ENCODE measurements around the gene PALD1.
"Not testable (repeated sequence)": the region's sequence is repeated elsewhere in the genome, so short reads cannot be mapped to it uniquely, and the experiment has no call there.

The PALD1 gene

GRCh38 chr10:70592746-70593512 lies 114.4 kb downstream of the PALD1 start:
- DNase-seq, result no peak

- no peak for DNase-seq
Measured at GRCh38 chr10:70593513-70593890, 114.9 kb downstream of the PALD1 start.

DNA sequence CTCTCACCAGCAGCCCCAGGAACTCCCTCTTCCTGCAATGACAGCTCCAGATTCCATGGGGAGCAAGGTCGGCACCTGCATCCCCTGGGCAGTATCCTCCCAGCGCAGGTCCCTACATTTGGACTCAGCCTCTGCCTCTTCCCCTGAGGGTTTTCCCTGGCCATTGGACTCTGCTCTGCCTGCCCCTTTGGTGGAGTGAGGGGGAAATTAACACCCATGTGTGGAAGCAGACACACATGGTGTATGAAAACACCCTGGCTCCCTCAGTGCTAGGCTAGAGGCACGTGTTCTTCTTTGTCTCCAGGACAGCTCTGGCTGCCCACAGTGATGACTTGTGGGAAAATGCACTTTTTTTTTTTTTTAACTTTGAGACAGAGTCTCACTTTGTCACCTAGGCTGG lies 115.6 kb downstream of the PALD1 start:
- DNase-seq, result no peak

DNA sequence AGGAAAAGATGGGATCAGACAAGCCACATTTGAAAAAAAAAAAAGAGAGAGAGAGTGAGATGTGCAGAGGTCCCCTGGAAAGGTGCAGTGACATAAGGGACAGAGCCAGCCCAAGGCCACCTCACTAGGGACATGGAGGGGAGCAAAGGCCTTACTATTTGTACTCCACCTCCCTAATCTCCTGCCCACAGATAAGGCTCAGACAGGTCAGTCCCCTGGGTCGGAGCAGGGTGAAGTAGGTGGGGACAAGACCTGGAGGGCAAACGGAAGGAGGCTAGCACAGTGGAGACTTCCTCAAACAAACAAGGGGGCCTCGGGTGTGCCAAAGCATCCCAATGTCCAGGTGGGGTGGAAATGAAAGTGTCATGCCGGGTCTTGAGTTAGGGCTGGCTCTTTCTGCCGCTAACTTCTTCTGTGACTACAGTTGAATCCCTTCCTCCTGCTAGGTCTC lies 117.0 kb downstream of the PALD1 start:
- DNase-seq, result no peak

- DNase-seq, result no peak
Measured at GRCh38 chr10:70596110-70596798, 117.7 kb downstream of the PALD1 start.

DNA sequence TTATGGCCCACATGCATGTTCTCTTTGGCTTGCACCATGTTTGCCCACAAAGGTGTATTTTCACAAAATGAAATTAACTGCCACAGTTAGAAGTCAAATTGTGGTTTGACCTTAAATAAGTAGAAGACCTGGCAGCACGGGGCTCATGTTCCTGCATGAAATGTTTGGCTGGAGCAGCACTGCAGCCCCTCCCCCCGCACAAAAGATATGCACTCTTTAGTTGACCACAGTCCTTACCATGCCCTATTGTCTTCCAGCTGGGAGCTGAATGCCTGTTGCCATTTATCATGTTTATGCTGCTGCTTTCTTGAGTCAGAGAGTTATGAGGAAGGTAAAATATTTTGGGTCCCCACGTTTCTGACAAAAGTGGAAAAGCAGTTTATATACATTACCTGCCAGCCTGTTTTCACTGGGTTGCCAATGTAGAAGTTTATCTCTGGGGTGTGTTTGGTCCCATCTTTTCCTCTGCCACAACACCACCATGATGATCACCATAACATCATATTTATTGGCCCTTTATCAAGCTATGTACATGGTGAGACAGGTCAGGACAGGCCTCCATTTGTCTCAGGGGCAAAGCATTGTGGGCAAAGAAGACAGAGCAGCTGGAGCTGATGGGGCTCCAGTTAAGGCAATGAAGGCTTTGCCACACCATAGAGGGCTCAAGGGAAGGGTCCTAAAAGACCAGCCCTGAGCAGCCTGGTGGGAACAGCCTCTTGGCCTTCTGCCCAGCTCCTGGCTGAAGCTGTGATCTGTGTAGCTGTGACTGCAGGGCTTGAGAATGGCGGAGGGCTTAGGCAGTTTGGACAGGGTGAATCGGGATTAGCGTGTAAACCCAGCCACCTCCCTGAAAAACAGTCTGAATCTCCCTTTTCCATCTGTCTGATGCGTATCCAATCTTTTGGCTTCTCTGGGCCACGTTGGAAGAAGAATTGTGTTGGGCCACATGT lies 118.6 kb downstream of the PALD1 start:
- DNase-seq, result no peak

DNA sequence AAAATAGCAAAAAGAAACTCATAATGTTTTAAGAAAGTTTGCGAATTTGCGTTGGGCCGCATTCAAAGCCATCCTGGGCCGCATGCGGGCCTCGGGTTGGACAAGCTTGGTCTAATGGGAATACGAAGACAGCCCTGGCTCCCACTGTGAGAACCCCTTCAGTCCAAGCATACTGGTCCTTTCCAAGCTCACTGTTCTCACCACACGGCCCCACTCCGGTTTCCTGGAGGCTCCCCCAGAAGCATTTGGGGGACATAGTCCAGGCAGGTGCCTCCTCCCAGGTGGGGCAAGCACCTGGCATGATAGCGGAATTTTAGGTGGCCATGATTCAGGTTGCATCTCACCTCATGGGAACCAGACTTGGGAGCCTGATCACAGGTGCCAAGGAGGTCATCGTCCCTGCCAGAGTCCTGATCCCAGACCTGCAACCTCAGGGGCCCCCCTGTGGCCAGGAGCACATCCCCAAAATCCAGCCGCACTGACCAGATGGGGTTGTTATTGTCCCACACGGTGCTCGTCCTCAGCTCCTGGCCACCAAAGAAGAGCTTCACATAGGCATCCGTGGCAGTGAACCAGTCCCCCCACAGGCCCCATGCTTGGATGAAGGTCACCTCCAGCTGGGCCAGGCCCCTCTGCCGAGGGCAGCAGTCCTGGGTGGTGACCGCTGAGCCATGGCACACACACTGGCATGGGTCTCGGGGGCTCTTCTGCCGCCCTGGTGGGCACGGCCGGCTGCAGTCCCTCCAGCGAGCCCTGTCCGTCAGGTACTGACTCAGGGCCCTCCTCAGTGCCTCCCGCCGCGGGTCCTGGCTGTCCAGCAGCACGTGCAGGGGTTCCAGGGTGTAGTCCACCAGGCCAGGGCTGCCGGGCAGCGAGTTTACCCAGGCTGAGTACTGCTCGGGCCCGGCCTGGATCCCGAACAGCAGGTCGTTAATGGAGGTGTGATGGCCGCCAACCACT lies 119.6 kb downstream of the PALD1 start:
- DNase-seq, result no peak

- no peak for DNase-seq
Measured at GRCh38 chr10:70598857-70599295, 120.3 kb downstream of the PALD1 start.

DNA sequence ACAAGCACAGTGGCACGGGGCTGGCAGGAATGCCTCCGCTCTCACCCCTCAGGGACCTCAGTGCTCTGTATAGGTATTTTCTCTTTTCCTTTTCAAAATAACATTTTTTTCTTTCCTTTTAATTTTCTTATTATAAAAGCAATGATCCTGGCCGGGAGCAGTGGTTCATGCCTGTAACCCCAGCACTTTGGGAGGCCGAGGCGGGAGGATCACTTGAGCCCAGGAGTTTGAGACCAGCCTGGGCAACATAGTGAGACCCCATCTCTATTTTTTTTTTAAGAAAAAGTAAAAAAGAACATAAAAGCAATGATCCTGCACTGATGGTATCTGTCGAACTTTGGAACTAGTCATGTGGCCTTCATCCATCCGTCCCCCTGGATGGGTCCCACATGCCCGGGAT lies 120.8 kb downstream of the PALD1 start:
- no peak for DNase-seq

DNA sequence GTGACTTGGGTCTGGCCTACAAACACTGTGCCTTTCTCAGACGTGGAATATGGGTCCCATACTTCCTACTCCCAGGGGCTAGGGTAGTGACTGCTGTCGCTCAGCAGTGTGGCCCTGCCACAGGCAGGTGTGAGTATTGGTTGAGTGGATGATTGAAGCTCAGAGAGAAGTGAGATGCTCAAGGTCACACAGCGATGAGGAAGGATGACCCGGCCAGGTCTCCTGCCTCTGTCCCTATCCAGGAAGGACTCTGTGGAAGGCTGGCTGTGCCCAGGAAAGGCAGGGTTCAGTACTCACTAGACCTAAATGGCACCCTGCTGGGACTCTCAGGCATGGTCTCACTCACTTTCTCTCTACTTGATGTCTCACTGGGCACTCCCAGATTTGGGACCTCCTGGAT lies 121.2 kb downstream of the PALD1 start:
- DNase-seq, result no peak

- no peak for DNase-seq
Measured at GRCh38 chr10:70600512-70601395, 122.2 kb downstream of the PALD1 start.

DNA sequence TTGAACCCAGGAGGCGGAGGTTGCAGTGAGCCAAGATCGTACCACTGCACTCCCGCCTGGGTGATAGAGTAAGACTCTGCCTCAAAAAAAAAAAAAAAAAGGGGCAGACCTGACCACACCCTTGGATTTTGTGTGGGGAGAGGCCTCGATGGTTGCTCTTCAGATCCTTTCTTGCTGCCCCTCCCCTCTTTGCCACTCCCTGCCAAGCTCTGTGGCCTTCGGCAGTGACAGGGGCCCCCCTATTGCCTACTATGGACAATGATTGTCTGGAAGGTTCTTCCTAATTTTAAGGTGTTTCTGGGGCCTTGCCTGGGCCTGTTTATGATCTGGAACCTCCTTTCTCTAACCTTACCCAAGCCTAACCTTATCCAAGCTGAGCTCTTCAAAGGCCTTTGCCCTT lies 123.2 kb downstream of the PALD1 start:
- no peak for DNase-seq

DNA sequence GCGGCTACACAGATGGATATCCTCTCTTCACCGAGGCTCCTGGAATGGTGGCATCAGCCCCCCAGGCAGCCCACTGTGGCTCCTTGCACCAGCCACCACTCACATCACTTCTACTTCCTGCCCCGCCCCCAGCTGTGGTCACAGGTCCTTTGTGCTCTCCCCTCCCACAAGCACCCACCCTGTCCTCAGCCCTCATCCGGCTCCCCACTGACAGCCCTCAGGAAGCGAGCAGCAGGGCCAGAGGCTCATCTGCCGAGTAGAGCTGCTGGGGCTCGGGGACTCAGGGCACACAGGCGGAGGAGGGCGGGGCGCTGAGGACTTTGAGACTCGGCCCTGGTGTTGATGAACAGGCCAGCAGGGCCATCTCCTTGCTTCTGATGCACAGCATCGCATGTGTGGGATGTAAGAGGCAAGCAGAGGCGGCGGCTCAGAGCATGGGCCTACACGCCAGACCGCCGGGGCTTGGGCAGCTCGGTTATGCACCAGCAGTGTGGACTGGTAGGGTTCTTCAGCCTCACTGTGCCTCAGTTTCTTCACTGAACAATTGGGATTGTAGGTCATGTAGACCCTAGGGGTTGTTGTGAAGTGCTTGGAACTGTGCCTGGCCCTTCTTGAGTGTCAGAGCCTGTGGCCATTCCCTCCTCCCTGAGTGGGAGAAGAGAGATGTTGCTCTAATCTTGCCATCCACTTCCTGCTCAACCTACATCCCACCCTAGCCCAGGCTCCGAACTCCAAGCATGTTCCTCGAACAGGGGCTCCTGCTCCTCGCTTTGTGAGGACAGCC lies 124.3 kb downstream of the PALD1 start, which contains the start of gene PRF1:
TSS of gene PRF1 (minus strand) at position 77 of the 784 bp plus-strand sequence. CDS start 1,839 bp downstream, outside the sequence.
- DNase-seq, result no peak

GRCh38 chr10:70603449-70603801 lies 124.9 kb downstream of the PALD1 start:
- DNase-seq, result no peak

GRCh38 chr10:70604106-70604505 lies 125.5 kb downstream of the PALD1 start:
- DNase-seq, result no peak

DNA sequence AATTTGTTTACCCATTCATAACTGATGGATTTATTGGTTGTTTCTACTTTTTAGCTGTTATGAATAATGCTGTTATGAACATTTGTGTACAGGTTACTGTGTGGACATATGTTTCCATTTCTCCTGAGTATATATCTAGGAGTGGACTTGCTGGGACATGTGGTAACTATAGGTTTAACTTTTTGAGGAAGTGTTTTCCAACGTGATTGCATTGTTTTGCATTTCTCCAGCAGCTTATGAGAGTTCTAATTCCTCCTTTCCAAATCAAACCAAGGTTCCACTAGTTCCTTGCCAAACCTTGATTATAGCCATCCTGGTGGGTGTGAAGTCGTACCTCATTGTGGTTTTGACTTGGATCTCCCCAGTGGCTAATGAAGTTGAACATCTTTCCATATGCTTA lies 126.6 kb downstream of the PALD1 start:
- DNase-seq, result no peak

DNA sequence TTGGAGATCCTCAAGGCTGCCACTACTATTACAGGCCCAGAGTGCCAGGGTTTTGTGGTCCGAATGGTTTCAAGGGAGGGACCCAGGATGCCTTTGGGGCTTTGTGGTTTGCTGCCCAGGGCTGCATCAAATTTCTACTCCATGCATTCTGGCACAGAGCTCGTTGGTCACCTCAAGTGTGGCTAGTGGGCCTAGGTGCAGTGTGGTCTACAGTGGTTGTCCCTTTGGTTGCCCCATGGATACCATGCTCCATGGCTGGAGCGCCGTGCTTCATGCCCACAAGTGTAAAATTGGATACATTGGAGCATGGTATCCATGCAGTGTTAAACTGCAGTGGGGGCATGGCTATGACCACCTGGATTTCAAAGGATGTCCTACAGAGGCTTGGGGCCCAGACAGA lies 129.4 kb downstream of the PALD1 start:
- no peak for DNase-seq

- no peak for DNase-seq
Measured at GRCh38 chr10:70613941-70614340, 135.4 kb downstream of the PALD1 start.

DNA sequence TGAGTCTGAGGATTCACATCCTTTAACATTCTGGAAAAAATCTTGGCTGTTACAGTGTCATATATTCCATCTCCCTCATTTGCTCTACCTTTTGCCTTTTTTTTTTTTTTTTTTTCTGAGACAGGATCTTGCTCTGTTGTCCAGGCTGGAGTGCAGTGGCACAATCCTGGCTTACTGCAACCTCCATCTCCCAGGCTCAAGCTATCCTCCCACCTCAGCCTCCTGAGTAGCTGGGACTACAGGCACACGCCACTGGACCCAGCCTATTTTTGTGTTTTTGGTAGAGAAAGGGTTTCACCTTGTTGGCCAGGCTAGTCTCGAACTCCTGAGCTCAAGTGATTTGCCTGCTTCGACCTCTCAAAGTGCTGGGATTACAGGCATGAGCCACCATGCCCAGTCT lies 135.8 kb downstream of the PALD1 start:
- not testable (repeated sequence) for DNase-seq

GRCh38 chr10:70615211-70615610 lies 136.6 kb downstream of the PALD1 start:
- DNase-seq, result no peak

All from COR-L47 (cell line).